NCI-H510A (cell line): ENCODE data around the gene WDR7.
"Not testable (repeated sequence)": the region's sequence is repeated elsewhere in the genome, so short reads cannot be mapped to it uniquely, and the experiment has no call there.

Experiments
- DNase-seq: peaks from one replicate; lab custom pipeline; 2025; lab: John Stamatoyannopoulos, UW

WDR7 gene

GRCh38 chr18:56654280-56654679 lies 3.1 kb downstream of the WDR7 start:
- DNase-seq, result not testable (repeated sequence)

GRCh38 chr18:56658261-56658660 lies 7.1 kb downstream of the WDR7 start:
- DNase-seq, result no peak

GRCh38 chr18:56659111-56659510 lies 8.0 kb downstream of the WDR7 start:
- DNase-seq, result no peak

- DNase-seq, result no peak
These were observed 9.5 kb downstream of the WDR7 start for GRCh38 chr18:56660655-56661054.

GRCh38 chr18:56661360-56662062 lies 10.4 kb downstream of the WDR7 start:
- DNase-seq, result no peak

GRCh38 chr18:56662063-56662408 lies 10.9 kb downstream of the WDR7 start:
- DNase-seq, result no peak

GRCh38 chr18:56662502-56662901 lies 11.3 kb downstream of the WDR7 start:
- no peak for DNase-seq

- no peak for DNase-seq
These were observed 11.7 kb downstream of the WDR7 start for GRCh38 chr18:56662902-56663301.

- no peak for DNase-seq
These were observed 21.2 kb downstream of the WDR7 start for GRCh38 chr18:56672391-56672790.

GRCh38 chr18:56672981-56673380 lies 21.8 kb downstream of the WDR7 start:
- DNase-seq, result no peak

- DNase-seq, result no peak
These were observed 25.5 kb downstream of the WDR7 start for GRCh38 chr18:56676639-56677038.

- DNase-seq, result no peak
These were observed 27.8 kb downstream of the WDR7 start for GRCh38 chr18:56678836-56679565.

- DNase-seq, result no peak
These were observed 33.1 kb downstream of the WDR7 start for GRCh38 chr18:56684277-56684676.

- no peak for DNase-seq
These were observed 40.4 kb downstream of the WDR7 start for GRCh38 chr18:56691530-56691929.

GRCh38 chr18:56696966-56697365 lies 45.8 kb downstream of the WDR7 start:
- no peak for DNase-seq

GRCh38 chr18:56702946-56703345 lies 51.8 kb downstream of the WDR7 start:
- peak; percentile 26 for DNase-seq

- DNase-seq, result no peak
These were observed 58.3 kb downstream of the WDR7 start for GRCh38 chr18:56709463-56709862.

GRCh38 chr18:56711708-56712445 lies 60.7 kb downstream of the WDR7 start:
- DNase-seq, result no peak

- DNase-seq, result no peak
These were observed 61.6 kb downstream of the WDR7 start for GRCh38 chr18:56712761-56713160.

GRCh38 chr18:56715121-56715520 lies 64.0 kb downstream of the WDR7 start:
- DNase-seq, result no peak

GRCh38 chr18:56716692-56717146 lies 65.6 kb downstream of the WDR7 start:
- DNase-seq, result no peak

- DNase-seq, result no peak
These were observed 69.9 kb downstream of the WDR7 start for GRCh38 chr18:56721031-56721430.

GRCh38 chr18:56721491-56721890 lies 70.3 kb downstream of the WDR7 start:
- no peak for DNase-seq
